Measurements from ENCODE around the gene C11orf71.
A peak's percentile ranks its signal among the peaks of the same experiment; 100 is the strongest.

C11orf71 gene, protein sequence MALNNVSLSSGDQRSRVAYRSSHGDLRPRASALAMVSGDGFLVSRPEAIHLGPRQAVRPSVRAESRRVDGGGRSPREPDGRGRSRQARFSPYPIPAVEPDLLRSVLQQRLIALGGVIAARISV

DNA sequence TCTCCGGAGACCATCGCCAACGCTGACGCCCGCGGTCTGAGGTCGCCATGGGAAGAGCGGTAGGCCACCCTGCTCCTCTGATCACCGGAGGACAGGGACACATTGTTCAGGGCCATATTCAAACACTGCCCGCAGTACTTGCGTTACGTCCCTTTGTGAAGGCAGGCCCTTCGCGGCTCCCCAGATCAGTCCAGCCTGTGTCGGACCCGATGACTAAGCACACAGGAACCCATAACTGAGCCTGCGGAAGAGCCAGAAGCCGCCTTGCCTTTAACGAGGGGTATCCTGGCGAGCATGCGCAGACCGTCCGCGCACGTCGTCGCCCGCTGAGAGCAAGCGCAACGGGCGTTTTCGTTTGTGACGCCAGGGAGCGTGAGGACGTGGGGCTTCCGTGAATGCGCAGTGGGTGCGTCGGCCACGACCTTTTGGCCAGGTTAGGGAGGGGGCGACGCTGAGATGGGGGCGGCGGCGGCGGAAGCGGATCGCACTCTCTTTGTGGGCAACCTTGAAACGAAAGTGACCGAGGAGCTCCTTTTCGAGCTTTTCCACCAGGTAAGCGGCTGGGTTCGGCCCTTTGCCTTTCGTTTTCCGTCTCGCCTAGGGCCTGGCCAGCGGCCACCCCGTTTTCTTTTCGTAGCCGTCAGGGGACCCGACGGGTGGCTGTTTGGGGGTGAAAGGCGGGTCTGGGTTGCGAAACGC, at the start of gene C11orf71, which contains the start of gene RBM7:
Gene C11orf71 (minus strand): TSS at position 296 of the 699 bp plus-strand sequence. CDS start 180 bp downstream, at position 116.
Gene RBM7 (plus strand): TSS at position 451 of the 699 bp plus-strand sequence. CDS start 6 bp downstream, at position 457.
- Histone ChIP-seq H3K9me3 (ENCODE audit: control insufficient read depth, insufficient read depth, low read length) (no peaks in the 10 kb centered on the region), H3K36me3 (ENCODE audit: insufficient read depth, low read length) (peaks cover 4% of the 10 kb centered on the region), H3K9ac (ENCODE audit: low read depth, low read length) (peak within 1 kb of the TSS; percentile 93), H3K4me1 (ENCODE audit: insufficient read depth, low read length) (peaks cover 19% of the 10 kb centered on the region)

DNA sequence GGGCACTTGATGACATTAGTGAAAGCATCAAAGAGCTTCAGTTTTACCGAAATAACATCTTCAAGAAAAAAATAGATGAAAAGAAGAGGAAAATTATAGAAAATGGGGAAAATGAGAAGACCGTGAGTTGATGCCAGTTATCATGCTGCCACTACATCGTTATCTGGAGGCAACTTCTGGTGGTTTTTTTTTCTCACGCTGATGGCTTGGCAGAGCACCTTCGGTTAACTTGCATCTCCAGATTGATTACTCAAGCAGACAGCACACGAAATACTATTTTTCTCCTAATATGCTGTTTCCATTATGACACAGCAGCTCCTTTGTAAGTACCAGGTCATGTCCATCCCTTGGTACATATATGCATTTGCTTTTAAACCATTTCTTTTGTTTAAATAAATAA, 49.5 kb upstream of the C11orf71 start:
- H3K36me3 ChIP-seq (ENCODE audit: insufficient read depth, low read length): peaks cover 25% of the 10 kb centered on the region
- no peak overlapping the region for H3K9ac ChIP-seq (ENCODE audit: low read depth, low read length)
- no peaks in the 10 kb centered on the region for H3K9me3 ChIP-seq (ENCODE audit: control insufficient read depth, insufficient read depth, low read length)
- H3K4me1 ChIP-seq (ENCODE audit: insufficient read depth, low read length): no peaks in the 10 kb centered on the region

DNA sequence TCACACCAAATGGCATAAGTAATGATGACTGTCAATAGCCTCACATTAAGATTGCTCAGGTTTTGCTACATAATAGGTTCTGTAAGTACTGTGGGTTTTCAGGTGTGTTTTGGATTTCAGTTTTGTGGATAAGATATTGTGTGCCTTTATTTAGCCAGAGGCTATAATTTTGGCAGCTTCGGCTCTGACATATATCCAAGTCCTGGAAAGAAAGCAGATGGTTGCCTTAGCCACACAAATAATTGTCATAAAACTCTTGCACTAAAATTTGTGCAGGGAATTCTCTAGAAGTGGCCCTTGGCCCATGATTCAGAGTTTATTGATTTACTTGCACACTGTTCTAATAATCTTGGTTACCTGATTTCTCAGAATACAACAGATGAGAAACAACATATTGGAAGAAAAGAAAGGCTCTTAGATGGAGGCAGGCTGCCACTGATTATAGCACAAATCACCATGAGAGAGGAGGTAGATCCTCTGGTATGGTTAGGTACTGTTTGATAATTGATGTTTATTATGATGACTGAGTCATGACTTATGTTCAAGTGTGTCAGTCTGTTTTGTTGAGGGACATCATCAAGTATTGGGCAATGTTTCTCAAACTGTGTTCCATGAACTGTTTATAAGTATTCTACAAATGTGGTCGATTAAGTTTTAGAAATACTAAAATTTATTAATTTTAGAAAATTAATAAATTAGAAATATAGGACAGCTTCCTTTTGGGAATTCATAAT, 48.6 kb upstream of the C11orf71 start:
- Histone ChIP-seq H3K9ac (ENCODE audit: low read depth, low read length) (no peak overlapping the region), H3K9me3 (ENCODE audit: control insufficient read depth, insufficient read depth, low read length) (no peaks in the 10 kb centered on the region), H3K4me1 (ENCODE audit: insufficient read depth, low read length) (no peaks in the 10 kb centered on the region), H3K36me3 (ENCODE audit: insufficient read depth, low read length) (peaks cover 27% of the 10 kb centered on the region)

DNA sequence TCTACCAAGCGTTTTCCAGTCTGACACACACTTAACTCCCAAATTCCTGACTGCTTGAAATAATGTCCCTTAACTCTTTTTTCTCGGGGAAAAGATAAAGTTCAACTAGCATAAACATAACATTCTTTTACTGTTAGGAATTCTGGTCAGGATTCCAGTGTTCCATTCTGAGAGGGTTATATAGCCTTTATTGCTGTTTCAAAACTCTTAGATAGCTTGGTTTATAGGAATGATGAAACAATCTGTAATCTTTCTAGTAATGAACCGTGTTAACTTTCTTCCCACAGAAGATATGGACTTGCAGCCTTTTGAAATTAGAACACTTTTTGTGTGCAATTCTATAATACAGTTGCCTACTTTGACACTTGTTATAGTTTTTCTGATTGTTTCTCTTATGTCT, 47.6 kb upstream of the C11orf71 start:
- H3K9me3 ChIP-seq (ENCODE audit: control insufficient read depth, insufficient read depth, low read length): no peaks in the 10 kb centered on the region
- no peak overlapping the region for H3K9ac ChIP-seq (ENCODE audit: low read depth, low read length)
- no peaks in the 10 kb centered on the region for H3K4me1 ChIP-seq (ENCODE audit: insufficient read depth, low read length)
- peaks cover 24% of the 10 kb centered on the region for H3K36me3 ChIP-seq (ENCODE audit: insufficient read depth, low read length)

DNA sequence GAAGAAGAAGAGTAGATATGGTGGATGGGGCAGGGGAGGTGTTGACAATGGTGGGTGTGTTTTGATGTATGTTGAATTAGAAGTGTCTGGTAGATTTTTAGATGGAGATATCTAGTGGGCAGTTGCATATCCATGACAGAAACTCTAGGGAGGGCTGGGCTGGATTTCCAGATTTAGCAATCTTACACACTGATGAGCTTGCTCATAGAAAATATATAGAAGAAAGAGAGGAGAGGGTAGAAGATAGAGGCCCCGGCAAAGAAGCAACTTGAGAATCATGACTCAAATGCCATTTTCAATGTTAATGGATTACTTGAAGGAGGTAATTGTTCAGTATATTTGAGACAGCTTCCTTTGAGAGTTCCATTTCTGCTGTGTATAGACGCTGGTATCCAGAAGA, 47.1 kb upstream of the C11orf71 start:
- Histone ChIP-seq H3K9me3 (ENCODE audit: control insufficient read depth, insufficient read depth, low read length) (no peaks in the 10 kb centered on the region), H3K4me1 (ENCODE audit: insufficient read depth, low read length) (no peaks in the 10 kb centered on the region), H3K9ac (ENCODE audit: low read depth, low read length) (no peak overlapping the region), H3K36me3 (ENCODE audit: insufficient read depth, low read length) (peaks cover 22% of the 10 kb centered on the region)

DNA sequence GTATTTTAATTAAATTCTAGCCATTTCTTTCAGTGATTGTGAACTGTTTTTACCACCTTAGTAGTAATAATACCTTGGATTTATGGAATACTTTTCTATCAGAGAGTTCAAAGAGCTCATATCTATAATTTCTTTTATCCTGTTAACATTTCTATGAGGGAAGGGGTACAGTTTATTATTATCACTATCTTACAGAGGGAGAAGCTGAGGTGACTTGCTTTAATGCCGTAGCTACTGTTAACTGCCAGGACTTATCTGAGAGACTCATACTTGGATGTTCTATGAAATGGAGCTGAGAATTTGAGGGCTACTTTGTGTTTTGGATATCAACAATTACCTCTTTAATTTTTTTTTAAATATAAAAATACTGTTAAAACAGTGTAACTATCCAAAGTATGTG, 42.2 kb upstream of the C11orf71 start:
- H3K9ac ChIP-seq (ENCODE audit: low read depth, low read length): no peak overlapping the region
- peaks cover 18% of the 10 kb centered on the region for H3K4me1 ChIP-seq (ENCODE audit: insufficient read depth, low read length)
- peaks cover 12% of the 10 kb centered on the region for H3K36me3 ChIP-seq (ENCODE audit: insufficient read depth, low read length)
- no peaks in the 10 kb centered on the region for H3K9me3 ChIP-seq (ENCODE audit: control insufficient read depth, insufficient read depth, low read length)

DNA sequence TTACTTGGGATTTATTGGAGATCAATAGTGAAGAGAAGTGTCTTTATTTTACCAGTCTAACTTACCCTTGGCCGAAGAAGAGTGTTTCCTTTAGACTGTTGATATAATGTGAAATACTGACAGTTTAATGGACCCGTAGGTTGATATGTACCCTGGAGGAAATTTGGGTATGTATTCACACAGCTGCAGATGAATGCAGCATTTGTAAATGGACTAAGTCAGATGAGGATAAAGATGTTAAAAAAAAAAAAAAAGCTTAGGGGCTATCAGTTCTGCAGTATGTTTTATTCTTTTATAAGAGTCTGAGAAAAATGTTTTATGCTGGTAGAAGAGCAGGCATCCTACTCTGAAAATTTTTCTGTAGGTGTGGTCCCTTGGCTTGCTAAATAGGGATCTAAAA, 41.6 kb upstream of the C11orf71 start:
- Histone ChIP-seq H3K9ac (ENCODE audit: low read depth, low read length) (no peak overlapping the region), H3K9me3 (ENCODE audit: control insufficient read depth, insufficient read depth, low read length) (no peaks in the 10 kb centered on the region), H3K4me1 (ENCODE audit: insufficient read depth, low read length) (peaks cover 19% of the 10 kb centered on the region), H3K36me3 (ENCODE audit: insufficient read depth, low read length) (peaks cover 12% of the 10 kb centered on the region)

DNA sequence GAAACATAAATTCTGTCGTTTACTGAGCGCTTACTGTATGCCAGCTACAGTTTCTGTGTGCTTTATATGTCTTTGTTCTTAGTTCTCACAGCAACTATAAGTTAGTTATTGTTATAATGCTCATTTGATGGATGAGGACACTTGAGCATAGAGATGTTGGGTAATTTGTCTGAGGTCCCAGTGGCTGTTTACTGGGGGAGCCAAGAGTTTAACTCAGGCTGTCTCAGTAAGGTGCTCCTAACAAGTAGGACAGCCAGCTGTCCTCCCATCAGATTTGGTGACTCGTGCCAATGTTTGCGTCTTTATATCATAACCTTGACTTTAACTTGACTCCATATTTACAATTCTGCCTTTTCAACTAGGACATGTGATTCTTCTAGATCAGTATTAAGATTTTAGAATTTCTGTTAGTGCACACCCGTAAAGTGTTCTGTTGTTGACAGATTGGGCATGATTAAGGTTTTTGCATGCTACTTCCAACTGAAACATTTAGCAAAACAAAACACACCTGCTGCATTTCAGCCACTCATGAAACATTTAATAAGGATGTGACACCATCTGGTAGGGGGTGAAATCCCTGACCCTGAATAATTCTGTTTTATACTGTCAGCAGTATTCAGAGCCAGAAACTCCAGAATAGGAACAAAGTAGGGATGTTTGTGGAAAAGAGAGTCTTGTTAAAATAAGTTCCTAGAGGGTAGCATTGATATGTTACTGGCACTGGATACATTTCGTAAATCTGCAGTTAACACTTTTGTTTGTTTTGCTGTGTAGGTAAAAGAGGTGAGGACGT, 40.9 kb upstream of the C11orf71 start:
- Histone ChIP-seq H3K9ac (ENCODE audit: low read depth, low read length) (peak overlapping the region; percentile 95; the same call in 1 of the 2 replicates), H3K36me3 (ENCODE audit: insufficient read depth, low read length) (peaks cover 10% of the 10 kb centered on the region), H3K4me1 (ENCODE audit: insufficient read depth, low read length) (peaks cover 19% of the 10 kb centered on the region), H3K9me3 (ENCODE audit: control insufficient read depth, insufficient read depth, low read length) (no peaks in the 10 kb centered on the region)

DNA sequence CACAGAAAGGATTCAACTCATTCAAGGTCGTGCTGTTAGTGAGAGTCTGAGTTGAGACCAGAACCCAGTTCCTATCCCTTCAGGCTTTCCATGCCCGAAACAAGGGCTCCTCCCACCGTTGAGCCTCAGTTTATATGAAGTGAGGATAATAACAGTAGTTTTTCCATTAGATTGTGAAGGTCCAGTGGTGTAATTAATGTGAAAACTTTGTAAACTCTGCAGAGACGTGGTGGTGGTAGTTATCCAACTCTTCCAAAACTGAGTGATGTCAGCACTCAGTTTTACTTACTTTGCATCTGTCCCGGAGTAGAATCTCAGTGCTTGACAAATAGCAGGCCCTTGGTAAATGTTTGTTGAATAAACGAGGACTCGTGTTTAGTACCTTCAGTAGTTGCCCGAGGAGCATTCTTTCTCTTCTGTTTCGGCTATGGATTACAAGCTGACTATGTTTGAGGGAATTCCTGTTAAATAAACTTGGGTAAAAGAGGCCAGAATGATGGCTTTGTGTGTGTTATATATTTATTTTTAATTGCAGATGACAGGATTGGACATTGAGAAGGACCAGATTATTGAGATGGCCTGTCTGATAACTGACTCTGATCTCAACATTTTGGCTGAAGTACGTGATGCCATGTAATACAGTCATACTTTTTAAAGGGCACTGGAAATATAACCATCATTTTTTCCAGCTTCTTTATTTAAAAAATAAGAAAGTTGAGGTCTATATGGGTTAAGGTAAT, 40.0 kb upstream of the C11orf71 start:
- no peaks in the 10 kb centered on the region for H3K9me3 ChIP-seq (ENCODE audit: control insufficient read depth, insufficient read depth, low read length)
- peak overlapping the region; percentile 95 for H3K9ac ChIP-seq (ENCODE audit: low read depth, low read length)
- peaks cover 19% of the 10 kb centered on the region for H3K4me1 ChIP-seq (ENCODE audit: insufficient read depth, low read length)
- H3K36me3 ChIP-seq (ENCODE audit: insufficient read depth, low read length): peaks cover 10% of the 10 kb centered on the region

DNA sequence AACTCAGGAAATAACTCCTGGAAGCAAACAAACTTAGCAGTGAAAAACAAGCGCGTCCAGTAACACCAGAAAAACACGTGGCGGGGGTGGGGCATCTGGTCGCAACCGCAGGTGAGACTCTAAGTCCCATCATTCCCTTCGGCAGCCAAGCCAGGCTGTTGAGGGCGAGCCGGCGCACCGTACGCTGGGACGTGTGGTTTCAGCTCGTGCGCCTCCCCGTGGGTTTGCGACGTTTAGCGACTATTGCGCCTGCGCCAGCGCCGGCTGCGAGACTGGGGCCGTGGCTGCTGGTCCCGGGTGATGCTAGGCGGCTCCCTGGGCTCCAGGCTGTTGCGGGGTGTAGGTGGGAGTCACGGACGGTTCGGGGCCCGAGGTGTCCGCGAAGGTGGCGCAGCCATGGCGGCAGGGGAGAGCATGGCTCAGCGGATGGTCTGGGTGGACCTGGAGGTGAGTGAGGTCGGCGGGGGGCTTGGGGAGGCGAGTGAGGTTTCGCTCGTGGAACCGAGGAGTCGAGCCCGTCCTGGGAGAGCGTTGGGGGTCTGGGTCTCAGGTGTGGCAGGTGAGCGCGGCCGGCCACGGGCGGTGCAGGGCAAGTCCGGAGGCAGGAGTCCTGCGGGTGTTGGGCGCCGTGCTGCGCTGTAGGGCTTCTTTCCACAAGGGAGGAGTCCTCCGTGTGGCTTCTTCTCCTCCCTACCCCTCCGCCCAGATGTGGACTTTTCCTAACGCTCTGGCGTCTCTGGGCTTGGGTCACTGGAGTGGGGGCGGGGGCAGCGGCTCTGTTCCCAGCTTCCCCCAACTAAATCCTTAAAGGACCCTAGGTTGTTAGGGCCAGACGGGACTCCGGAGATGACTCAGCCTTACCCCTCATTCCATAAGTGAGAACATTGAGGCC, 39.2 kb upstream of the C11orf71 start, which contains the start of gene REXO2:
Gene REXO2 (plus strand): TSS at position 239 of the 892 bp plus-strand sequence. CDS start 62 bp downstream, at position 301.
- Histone ChIP-seq H3K9ac (ENCODE audit: low read depth, low read length) (peak within 1 kb of the TSS; percentile 95), H3K9me3 (ENCODE audit: control insufficient read depth, insufficient read depth, low read length) (no peaks in the 10 kb centered on the region), H3K4me1 (ENCODE audit: insufficient read depth, low read length) (peaks cover 19% of the 10 kb centered on the region), H3K36me3 (ENCODE audit: insufficient read depth, low read length) (peaks cover 10% of the 10 kb centered on the region)

DNA sequence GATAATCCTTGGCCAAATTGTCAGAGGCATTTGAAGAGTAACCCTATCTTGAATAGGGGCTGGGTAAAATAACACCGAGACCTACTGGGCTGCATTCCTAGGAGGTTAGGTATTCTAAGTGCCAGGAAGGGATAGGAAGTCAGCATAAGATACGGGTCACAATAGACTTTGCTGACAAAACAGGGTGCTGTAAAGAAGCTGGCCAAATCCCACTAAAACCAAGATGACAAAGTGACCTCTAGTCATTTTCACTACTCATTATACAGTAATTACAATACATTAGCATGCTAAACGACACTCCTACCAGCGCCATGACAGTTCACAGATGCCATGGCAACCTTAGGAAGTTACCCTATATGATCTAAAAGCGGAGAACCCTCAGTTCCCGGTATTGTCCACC, 38.0 kb upstream of the C11orf71 start:
- Histone ChIP-seq H3K9me3 (ENCODE audit: control insufficient read depth, insufficient read depth, low read length) (no peaks in the 10 kb centered on the region), H3K36me3 (ENCODE audit: insufficient read depth, low read length) (peaks cover 5% of the 10 kb centered on the region; the same call in 1 of the 2 replicates), H3K9ac (ENCODE audit: low read depth, low read length) (peak overlapping the region; percentile 95), H3K4me1 (ENCODE audit: insufficient read depth, low read length) (peaks cover 19% of the 10 kb centered on the region)

DNA sequence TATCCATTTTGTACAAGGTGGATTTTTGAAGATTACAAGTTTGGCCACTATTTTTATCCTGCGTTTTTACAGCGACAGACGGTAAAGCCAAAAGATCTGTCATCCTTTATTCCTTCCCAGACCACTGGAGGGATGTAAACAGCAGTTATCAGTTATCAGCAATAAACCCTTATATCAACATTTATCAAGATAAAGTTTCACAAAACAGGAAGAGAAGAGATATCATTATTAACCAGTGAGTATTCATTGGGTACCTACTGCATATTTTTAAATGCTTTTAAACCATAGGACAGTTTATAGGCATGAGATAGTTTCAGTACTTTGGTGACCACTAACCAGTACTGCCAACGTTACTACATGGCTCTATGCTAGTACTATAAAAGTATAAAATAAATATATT, 33.1 kb upstream of the C11orf71 start:
- Histone ChIP-seq H3K36me3 (ENCODE audit: insufficient read depth, low read length) (no peaks in the 10 kb centered on the region), H3K9ac (ENCODE audit: low read depth, low read length) (no peak overlapping the region), H3K9me3 (ENCODE audit: control insufficient read depth, insufficient read depth, low read length) (no peaks in the 10 kb centered on the region), H3K4me1 (ENCODE audit: insufficient read depth, low read length) (0 out of 2 replicates have a peak, but pooled peaks cover 8% of the 10 kb centered on the region)

DNA sequence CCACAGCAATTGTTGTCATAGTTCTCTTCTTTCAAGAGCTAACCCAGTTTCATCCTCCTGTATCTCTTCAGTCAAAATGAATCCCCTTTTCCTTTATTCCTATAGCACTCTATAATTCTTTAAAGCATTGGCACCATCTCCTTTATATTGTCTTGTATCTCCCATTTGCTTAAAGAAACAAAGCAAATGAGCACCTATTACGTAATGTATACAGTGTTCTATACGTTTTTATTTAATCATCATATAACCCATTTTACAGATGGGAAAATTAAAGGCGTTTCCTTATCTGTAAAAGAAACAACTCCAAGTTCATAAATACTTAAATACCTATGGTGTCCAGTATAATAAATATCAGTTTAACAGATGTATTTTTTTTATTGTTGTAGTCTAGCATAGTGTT, 32.6 kb upstream of the C11orf71 start:
- H3K4me1 ChIP-seq (ENCODE audit: insufficient read depth, low read length): 0 out of 2 replicates have a peak, but pooled peaks cover 5% of the 10 kb centered on the region
- no peak overlapping the region for H3K9ac ChIP-seq (ENCODE audit: low read depth, low read length)
- no peaks in the 10 kb centered on the region for H3K36me3 ChIP-seq (ENCODE audit: insufficient read depth, low read length)
- H3K9me3 ChIP-seq (ENCODE audit: control insufficient read depth, insufficient read depth, low read length): no peaks in the 10 kb centered on the region

Data from ES-I3 (cell line).